ENCODE results near the gene GM2A.
"Not testable (repeated sequence)": the region's sequence is repeated elsewhere in the genome, so short reads cannot be mapped to it uniquely, and the experiment has no call there.

Gene GM2A

DNA sequence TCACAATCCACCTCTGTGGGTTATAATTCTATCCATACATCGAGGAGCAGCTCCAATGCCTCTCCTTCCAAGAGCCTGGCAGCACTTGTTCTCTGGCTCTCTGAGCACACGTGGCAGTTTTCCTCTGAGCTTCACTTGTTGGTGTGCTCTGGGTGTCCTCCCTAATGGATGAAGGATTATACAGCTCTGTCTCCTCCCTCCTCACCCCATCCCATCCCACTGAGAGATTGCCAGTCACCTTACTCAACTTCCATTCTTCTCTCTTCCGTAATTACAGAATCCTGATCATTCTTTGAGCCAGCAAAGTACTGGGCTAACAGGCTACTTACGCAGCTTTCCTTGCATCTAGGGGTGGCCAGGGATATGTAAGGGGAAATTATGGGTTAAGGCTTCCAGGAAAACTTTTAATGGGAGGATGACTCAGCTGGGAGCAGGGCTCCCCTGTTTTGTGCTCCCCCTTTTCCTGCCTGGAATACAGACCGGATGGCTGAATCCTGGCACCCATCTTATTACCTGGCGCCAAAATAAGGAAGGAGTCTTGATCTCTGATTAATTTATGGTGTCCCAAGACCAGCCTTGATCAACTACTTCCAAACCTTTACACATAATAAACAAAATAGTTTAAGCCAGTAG, 22.8 kb upstream of the GM2A start:
- DNase-seq = no peak

DNA sequence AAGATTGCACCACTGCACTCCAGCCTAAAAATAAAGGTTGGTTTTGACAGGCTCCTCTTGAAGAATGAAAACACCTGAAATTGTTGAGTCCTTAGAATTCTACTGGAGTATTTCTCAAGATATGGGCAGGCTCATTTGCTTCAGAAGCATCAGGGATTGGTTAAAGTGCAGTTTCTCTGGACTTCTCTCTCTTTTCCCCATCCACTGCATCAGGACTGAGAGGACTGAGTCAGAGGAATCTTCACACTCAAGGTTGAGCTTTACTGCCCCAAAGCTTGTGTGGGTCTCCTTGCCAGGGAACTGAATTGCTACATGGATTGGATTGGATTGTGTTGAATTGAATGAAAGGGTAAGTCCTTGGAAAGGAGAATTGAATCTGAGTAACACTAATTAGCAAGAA, 21.6 kb upstream of the GM2A start:
- no peak for DNase-seq

- no peak for DNase-seq
Measured at GRCh38 chr5:151233616-151234085, 19.3 kb upstream of the GM2A start.

GRCh38 chr5:151234476-151235238, 18.3 kb upstream of the GM2A start:
- peak; percentile 11 for DNase-seq

DNA sequence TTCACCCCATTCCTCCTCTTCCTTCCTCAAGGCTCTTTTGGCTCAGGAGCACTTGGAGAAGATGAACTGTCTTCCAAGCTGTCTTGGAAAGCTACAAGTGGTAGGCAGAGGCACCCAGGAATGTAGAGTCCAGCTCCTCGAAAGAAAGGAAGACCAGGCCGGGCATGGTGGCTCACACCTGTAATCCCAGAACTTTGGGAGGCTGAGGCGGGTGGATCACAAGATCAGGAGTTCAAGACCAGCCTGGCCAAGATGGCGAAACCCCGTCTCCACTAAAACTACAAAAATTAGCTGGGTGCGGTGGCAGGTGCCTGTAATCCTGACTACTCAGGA, 17.8 kb upstream of the GM2A start:
- not testable (repeated sequence) for DNase-seq

- no peak for DNase-seq
Measured at GRCh38 chr5:151236888-151237287, 16.1 kb upstream of the GM2A start.

DNA sequence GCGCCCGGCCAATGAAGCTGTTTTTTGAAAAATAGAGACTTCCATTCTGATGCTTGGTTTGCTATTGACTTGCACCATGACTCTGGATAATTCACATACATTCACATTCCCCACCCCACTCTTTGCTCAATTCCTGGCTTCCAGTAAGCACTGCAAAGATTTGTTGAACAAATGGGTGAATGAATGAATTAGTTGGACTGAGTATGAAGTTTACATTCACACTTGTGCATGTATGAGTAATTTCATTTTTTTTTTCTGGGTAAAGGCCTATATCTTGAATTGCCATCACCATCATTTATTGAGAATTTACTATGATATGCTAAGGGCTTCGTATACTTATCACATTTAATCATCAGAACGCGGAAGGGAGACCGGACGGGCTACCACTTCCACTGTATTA, 15.3 kb upstream of the GM2A start:
- no peak for DNase-seq

DNA sequence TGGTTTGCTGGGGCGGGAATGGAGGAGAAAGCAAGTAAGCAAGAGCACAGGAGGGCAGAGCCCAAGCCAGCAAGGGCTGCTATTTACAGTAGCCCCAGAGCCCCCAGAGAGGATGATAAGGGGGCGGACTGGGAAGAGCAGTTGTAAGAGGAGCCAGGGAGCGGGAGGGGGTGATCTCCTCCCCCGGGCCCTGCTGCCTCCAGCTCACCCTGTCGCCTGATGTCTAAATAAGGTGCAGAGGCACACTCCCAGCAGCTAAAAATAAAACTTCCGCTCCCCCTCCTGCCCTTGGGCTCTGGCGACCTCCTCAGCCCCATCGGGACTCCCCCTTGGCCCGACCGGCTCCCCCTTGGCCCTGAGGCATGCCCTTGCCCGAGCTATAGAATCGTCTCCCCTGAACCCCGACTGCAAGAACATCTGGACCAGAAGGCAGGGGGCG, 14.7 kb upstream of the GM2A start:
- no peak for DNase-seq

DNA sequence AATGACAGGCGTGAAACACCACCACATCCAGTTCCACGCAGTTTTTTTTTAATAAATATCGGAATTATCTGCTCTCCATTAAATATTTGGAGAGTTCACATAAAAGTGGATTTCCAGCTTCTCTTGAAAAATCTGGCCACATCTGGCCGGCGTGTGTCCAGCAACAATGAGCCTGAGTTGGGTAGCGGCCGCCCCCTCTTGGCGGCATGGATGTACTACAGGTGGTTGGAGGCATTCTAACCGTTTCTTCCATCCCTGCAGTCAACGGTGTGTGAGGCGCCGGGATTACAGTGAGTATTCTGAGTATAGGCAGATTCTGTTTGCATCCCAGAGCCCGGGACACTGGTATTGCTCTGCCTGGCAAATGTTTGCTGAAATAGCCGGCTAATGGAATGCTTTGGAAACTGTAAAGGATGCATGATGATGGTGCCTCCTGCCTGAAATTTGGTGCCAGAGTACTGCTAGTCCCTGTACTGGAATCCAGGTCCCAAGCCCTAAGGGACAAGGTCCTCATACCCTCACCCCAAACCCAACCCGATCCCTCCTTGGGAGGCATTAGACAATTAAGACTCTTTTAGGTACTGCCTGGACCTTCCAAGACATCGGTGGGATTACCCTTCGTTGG, 13.6 kb upstream of the GM2A start:
- DNase-seq = peak; percentile 61

GRCh38 chr5:151240268-151240835, 12.6 kb upstream of the GM2A start:
- not testable (repeated sequence) for DNase-seq

DNA sequence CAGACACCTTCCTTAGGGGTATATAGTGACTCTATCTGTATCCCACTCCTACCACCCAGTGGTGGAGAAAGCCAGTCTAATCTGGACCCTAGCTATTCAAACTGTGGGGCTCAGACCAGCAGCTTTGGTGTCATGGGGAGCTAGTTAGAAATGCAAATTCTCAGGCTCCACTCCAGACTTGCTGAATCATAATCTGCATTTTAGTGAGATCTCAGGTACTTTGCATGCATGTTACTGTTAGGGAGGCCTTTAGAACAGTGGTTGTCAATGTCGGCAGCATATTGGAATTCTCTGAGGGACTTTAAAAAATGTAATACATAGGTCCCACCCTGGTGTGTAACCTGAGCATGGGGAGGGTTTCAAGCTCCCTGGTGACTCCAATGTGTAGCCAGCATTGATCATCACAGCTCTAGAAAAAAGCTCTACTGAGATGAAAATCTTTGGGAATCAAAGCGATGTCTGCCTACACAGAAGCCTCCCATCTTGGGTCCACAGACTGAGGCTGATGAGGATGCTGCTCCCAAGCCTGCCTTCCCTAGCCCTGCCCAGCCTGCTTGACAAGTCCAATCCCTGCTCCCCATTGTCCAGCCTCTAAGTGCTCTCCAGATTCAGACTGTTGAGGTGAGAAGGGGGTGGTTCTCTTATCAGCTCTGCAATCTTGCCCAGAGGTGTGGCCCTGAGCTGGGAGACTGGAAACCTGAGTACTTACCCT, 11.9 kb upstream of the GM2A start:
- DNase-seq = no peak

DNA sequence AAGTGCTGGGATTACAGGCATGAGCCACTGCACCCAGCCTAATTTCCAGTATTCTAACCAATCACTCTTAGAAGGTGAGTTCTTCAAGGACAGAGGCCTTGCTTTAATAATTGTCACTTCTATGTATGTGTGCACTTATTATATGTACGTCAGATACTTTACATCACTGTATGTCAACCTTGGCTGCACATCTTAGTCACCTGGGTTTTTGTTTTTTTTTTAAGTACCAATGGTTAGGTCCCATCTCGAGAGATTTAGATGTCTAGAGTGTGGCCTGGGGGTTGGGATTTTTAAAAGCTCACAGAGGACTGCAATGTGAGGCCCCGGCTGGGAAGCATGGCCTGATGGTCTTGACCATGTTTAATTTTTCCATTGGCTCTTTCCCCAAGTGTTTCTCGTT, 9.9 kb upstream of the GM2A start:
- DNase-seq = no peak

DNA sequence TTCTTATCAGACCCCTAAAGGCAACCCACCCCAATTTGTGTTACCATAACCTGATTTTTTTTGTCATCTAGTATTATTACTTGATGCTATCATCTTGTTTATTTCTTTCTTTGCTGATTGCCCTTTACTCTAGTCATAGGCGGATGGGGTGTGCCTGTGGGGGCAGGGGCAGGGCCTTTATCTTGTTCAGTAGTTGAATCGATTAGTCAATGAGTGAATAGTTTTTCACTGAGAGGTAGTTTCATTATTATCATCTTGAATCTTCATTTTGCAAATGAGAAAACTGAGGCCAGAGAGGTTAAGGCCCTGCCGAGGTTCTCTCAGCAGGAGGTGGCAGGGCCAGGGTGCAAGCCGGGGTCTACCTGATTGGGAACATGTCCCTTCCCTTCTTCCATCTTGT, 9.4 kb upstream of the GM2A start:
- DNase-seq = no peak

- DNase-seq = no peak
Measured at GRCh38 chr5:151244206-151244605, 8.8 kb upstream of the GM2A start.

DNA sequence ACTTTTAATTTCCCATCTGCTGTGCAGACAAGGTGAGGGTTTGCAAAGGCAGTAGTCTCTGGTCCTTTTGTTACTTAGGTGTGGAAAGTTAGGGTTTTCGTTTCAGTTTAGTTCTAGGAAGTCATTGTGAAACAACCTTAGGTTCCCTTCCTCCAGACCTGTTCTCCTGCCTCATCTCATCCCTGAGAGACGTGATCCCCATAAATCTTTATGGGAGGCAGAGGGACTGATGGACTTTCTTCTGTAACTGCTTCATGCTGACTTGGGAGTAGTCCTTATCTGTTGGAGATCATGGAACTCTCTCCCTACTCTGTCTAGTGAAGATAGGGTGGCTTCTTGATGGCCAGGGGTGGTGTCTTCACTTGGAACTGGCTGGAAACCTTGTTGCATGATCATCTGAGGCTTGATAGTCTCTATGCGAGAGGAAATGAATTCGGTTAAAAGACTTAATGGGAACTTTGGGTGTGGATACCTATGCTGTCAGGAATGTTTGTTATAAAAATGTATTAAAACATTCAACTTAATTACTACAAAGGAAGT, 7.2 kb upstream of the GM2A start:
- no peak for DNase-seq

DNA sequence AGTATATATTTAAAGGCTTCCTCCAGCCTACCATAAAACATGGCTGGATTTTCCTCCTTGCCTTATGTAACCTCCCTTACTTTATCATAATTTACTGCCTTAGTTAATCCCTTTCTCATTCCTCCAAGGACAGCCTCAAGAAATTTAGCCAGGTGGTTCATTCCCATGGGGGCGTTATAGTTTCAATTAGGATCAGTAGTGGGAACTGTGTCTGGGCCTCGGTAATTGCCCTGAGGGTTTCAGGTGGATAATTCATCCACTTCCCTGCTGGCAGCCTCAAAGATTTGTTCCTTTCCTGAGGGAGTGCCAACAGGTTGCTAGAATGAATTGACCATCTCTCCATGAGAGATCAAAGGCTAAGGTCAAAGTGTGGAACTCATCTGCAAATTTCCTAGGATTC, 4.3 kb upstream of the GM2A start:
- DNase-seq = no peak

- DNase-seq = no peak
Measured at GRCh38 chr5:151249281-151249680, 3.7 kb upstream of the GM2A start.

- no peak for DNase-seq
Measured at GRCh38 chr5:151250346-151251000, 2.5 kb upstream of the GM2A start.

DNA sequence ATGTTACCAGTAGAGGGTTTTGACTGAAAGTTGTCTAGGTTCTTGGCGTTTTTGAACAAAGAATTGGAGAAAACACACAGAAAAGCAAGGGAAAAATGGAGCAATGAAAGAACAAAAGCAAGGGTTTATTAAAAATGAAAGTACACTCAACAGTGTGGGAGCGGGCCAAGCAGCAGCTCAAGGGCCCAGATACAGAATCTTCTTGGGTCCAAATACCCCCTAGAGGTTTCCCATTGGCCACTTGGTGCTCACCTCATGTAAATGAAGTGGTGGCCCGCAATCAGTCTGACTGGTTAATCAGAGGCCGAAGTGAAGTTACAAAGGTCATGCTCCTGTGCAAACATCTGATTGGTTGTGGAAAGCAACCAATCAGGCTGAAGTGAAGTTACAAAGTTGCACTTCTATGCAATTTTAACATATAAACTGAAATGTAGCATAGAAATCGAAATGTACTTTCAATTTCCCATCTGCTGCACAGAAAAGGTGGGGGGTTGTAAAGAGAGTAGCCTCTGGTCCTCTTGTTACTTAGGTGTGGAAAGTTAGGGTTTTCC, 1.9 kb upstream of the GM2A start:
- DNase-seq = no peak

- no peak for DNase-seq
Measured at GRCh38 chr5:151251621-151252020, 1.4 kb upstream of the GM2A start.

DNA sequence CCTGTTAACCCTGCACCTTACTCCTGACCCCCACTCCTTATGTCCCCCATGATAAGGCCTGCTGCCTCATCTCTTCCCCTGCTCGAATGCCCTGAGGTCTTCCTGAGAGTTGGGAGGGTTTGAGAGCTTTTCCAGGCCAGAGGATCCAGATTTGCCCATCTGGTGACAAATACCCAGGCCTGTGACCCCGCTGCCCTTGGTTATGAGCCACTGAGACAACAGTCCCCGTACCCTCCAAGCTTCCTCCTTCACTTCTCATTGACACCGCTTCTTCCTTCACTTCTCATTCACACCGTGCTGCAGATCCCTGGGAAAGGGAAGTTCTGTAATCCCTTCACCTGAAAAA, 593 bp downstream of the GM2A start:
- DNase-seq = no peak

DNA sequence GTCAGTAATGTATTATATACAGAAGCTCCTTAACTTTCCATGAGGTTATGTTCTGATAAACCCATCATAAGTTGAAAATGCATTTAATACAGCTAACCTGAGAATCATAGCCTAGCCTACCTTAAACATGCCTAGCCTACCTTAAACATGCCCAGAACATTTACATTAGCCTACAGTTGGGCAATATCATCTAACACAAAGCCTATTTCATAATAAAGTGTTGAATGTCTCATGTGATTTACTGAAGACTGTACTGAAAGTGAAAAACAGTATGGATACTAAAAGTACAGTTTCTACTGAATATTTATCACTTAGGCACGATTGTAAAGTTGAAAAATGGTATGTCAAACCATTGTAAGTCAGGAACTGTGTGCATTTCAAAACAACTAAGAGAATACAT, 1.6 kb downstream of the GM2A start:
- DNase-seq = no peak

Data from fibroblast of skin of right quadriceps (primary cell).